HTR-8/SVneo (cell line): ENCODE results near the gene ATP5IF1.

Source experiments
- DNase-seq: peaks from one replicate; pipeline ENCODE4 v3.0.0; 2011; ENCODE audit warnings: low spot score, mixed read lengths; ENCODE audit not compliant: insufficient read length
- FAIRE-seq: peaks from 2 replicates; lab custom pipeline; 2011; peaks lifted over from hg19 to GRCh38; lab: Jason Lieb, UNC

The ATP5IF1 gene

GRCh38 chr1:28235755-28236655, at the start of gene ATP5IF1:
Gene ATP5IF1, plus strand, starts transcription at chr1:28236124. Its CDS starts 60 bp downstream, at chr1:28236184.
- FAIRE-seq (peak; percentile 74), DNase-seq (peak; percentile 98)

GRCh38 chr1:28190337-28190979, 45.5 kb upstream of the ATP5IF1 start:
- FAIRE-seq (no peak), DNase-seq (no peak)

GRCh38 chr1:28190996-28191645, 44.8 kb upstream of the ATP5IF1 start:
- FAIRE-seq (no peak), DNase-seq (no peak)

- FAIRE-seq (no peak), DNase-seq (no peak)
These were observed 42.2 kb upstream of the ATP5IF1 start for GRCh38 chr1:28193701-28194161.

GRCh38 chr1:28194326-28195035, 41.4 kb upstream of the ATP5IF1 start:
- no peak for DNase-seq
- FAIRE-seq, result no peak

- no peak for FAIRE-seq
- DNase-seq, result no peak
These were observed 40.1 kb upstream of the ATP5IF1 start for GRCh38 chr1:28195780-28196179.

GRCh38 chr1:28196330-28196729, 39.6 kb upstream of the ATP5IF1 start:
- no peak for DNase-seq

GRCh38 chr1:28197682-28198415, 38.1 kb upstream of the ATP5IF1 start:
- FAIRE-seq, result no peak
- DNase-seq, result no peak

More at GRCh38 chr1:28196330-28196729, 39.6 kb upstream of the ATP5IF1 start:
- no peak for FAIRE-seq

GRCh38 chr1:28199328-28200233, 36.3 kb upstream of the ATP5IF1 start:
- FAIRE-seq (no peak), DNase-seq (no peak)

- FAIRE-seq (no peak), DNase-seq (no peak)
These were observed 35.6 kb upstream of the ATP5IF1 start for GRCh38 chr1:28200234-28200873.

GRCh38 chr1:28205243-28205642, 30.7 kb upstream of the ATP5IF1 start:
- DNase-seq (no peak), FAIRE-seq (no peak)

GRCh38 chr1:28208818-28209441, 27.0 kb upstream of the ATP5IF1 start:
- FAIRE-seq (no peak), DNase-seq (peak; percentile 45)

- no peak for FAIRE-seq
- no peak for DNase-seq
These were observed 26.2 kb upstream of the ATP5IF1 start for GRCh38 chr1:28209700-28210099.

GRCh38 chr1:28213315-28213714, 22.6 kb upstream of the ATP5IF1 start:
- no peak for FAIRE-seq
- DNase-seq, result no peak

GRCh38 chr1:28229089-28229488, 6.8 kb upstream of the ATP5IF1 start:
- no peak for FAIRE-seq
- DNase-seq, result no peak

GRCh38 chr1:28229996-28230395, 5.9 kb upstream of the ATP5IF1 start:
- DNase-seq, result no peak
- FAIRE-seq, result no peak

GRCh38 chr1:28232558-28233263, 3.2 kb upstream of the ATP5IF1 start, which contains the start of gene DNAJC8:
Gene DNAJC8, minus strand, starts transcription at chr1:28233029. Its CDS starts 31 bp downstream, at chr1:28232998.
- no peak for FAIRE-seq

More at GRCh38 chr1:28232558-28233263, 3.2 kb upstream of the ATP5IF1 start, which contains the start of gene DNAJC8:
- peak; percentile 93 for DNase-seq
